PC-3 (cell line): ENCODE data around the gene TMEM150A. TPM values are rescaled to one million over a fixed set of nuclear protein-coding genes. Genes with fewer than 3 reads are reported as not detected.

Experiments
- ATAC-seq: fragments of 200-7000 bp; cut with Tn5 transposase; 2 replicates; pipeline ENCODE4 v1.9.1; 2020; ENCODE audit warnings: mild to moderate bottlenecking, moderate library complexity
- BruUV-seq: library from RNA; stranded (reverse); fragments of 400-500 nt; replicated peaks from 2 replicates; lab custom pipeline; 2021; lab: Mats Ljungman, UMichigan
- CTCF ChIA-PET: fragments of 300-600 bp; sonication (Branson Sonifier 250); formaldehyde crosslinking; loops from one replicate; lab custom pipeline; 2022; ENCODE audit warnings: antibody characterized with exemption; lab: Charles Lee
- POLR2A ChIA-PET: fragments of 300-600 bp; sonication (Branson Sonifier 250); formaldehyde crosslinking; loops from one replicate; lab custom pipeline; 2022; ENCODE audit warnings: antibody characterized with exemption; ENCODE audit not compliant: unreplicated experiment; lab: Charles Lee
- DNase-seq: peaks from one replicate; pipeline ENCODE4 v3.0.0-alpha.2; 2015
- H2AFZ ChIP-seq: fragments of 300-600 bp; sonication (generic); 2 replicates; pipeline ENCODE4 v1.6.0; 2016; ENCODE audit warnings: antibody characterized with exemption, low read length
- H3F3A ChIP-seq: fragments of 300-600 bp; sonication (generic); one replicate; pipeline ENCODE4 v1.6.0; 2017; ENCODE audit warnings: antibody characterized with exemption, low read length, control low read depth, mild to moderate bottlenecking; ENCODE audit not compliant: unreplicated experiment
- H3K27ac ChIP-seq: fragments of 300-600 bp; sonication (generic); 2 replicates; pipeline ENCODE4 v1.5.1; 2016; ENCODE audit warnings: mild to moderate bottlenecking, low read length
- H3K27me3 ChIP-seq: fragments of 300-600 bp; sonication (generic); 2 replicates; pipeline ENCODE4 v1.6.1; 2016; ENCODE audit warnings: low read length, mixed read lengths
- H3K36me3 ChIP-seq: fragments of 300-600 bp; sonication (generic); 2 replicates; pipeline ENCODE4 v1.6.1; 2016; ENCODE audit warnings: low read depth, mixed run types, low read length, mixed read lengths
- H3K4me1 ChIP-seq: fragments of 300-600 bp; sonication (generic); 2 replicates; pipeline ENCODE4 v1.5.1; 2016; ENCODE audit warnings: low read length; ENCODE audit not compliant: insufficient read depth
- H3K4me2 ChIP-seq: fragments of 300-600 bp; sonication (generic); 2 replicates; pipeline ENCODE4 v1.6.0; 2016; ENCODE audit warnings: low read length
- H3K4me3 ChIP-seq: fragments of 300-600 bp; sonication (generic); 2 replicates; pipeline ENCODE4 v1.5.1; 2016; ENCODE audit warnings: mild to moderate bottlenecking, low read length, mixed read lengths
- H3K79me2 ChIP-seq: fragments of 300-600 bp; sonication (generic); 2 replicates; pipeline ENCODE4 v1.6.1; 2017; ENCODE audit warnings: low read length, mixed read lengths
- H3K9ac ChIP-seq: fragments of 300-600 bp; sonication (generic); 2 replicates; pipeline ENCODE4 v1.6.0; 2016; ENCODE audit warnings: mild to moderate bottlenecking, low read length
- H3K9me2 ChIP-seq: fragments of 300-600 bp; sonication (generic); replicated peaks from 2 replicates; pipeline ENCODE4 v1.6.1; 2016; ENCODE audit warnings: mixed run types, low read length, mixed read lengths
- H3K9me3 ChIP-seq: fragments of 300-600 bp; sonication (generic); 2 replicates; pipeline ENCODE4 v1.6.1; 2016; ENCODE audit warnings: low read length, mixed read lengths
- H4K20me1 ChIP-seq: fragments of 300-600 bp; sonication (generic); 2 replicates; pipeline ENCODE4 v1.6.1; 2016; ENCODE audit warnings: low read length, mixed read lengths
- CTCF ChIP-seq: fragments of 300-600 bp; sonication (generic); conservative IDR thresholded peaks from 2 replicates; pipeline ENCODE4 v1.5.1; 2017; ENCODE audit warnings: antibody characterized with exemption, low read depth, mild to moderate bottlenecking, low read length
- EZH2 ChIP-seq: fragments of 300-600 bp; sonication (generic); IDR thresholded peaks from one replicate; pipeline ENCODE4 v1.6.1; 2017; ENCODE audit warnings: antibody characterized with exemption, mild to moderate bottlenecking, low read length; ENCODE audit not compliant: unreplicated experiment
- EZH2phosphoT487 ChIP-seq: fragments of 300-600 bp; sonication (generic); IDR thresholded peaks from 2 replicates; pipeline ENCODE4 v1.6.1; 2018; ENCODE audit warnings: mild to moderate bottlenecking, antibody characterized with exemption, low read length, borderline replicate concordance
- intact Hi-C: fragments of 100-400 bp; cut with micrococcal nuclease; formaldehyde crosslinking; loops from 2 replicates; pipeline ENCODE4 v1.9.0; 2023
- total RNA-seq: library from RNA; depleted of rRNA; stranded (reverse); fragments of >200 nt; gene quantifications from 2 replicates; pipeline ENCODE4 v1.2.3, GENCODE V29; 2014

Gene TMEM150A
- total RNA-seq, 1 experiment from 2014 or later, result 4.9 TPM

GRCh38 chr2:85595301-85596025, 7.0 kb downstream of the TMEM150A start, which contains the start of gene RNF181:
Gene RNF181 (plus strand): TSS chr2:85595745. CDS start chr2:85595764, 19 bp downstream.
- DNase-seq, result peak; percentile 99
- BruUV-seq, result no TSS peak
- H3K27ac ChIP-seq, result peak within 1 kb of the TSS; percentile 69
- H3K4me2 ChIP-seq, result peak within 1 kb of the TSS; percentile 97
- H2AFZ ChIP-seq, result peak within 1 kb of the TSS; percentile 75
- peak; percentile 97 for ATAC-seq
- POLR2A ChIA-PET, result interaction anchor here (0.6 to 1.6 kb wide), 5 partner anchors 16 to 1014 kb away, joined by 3 to 5 read pairs (median 4); partner anchors contain the start of genes C2orf68 and MAT2A
- TF ChIP-seq EZH2phosphoT487 (no peak), CTCF (no peak), EZH2 (no peak)
- H4K20me1 ChIP-seq, result no peaks in the 10 kb centered on the region
- H3K4me3 ChIP-seq, result peak within 1 kb of the TSS; percentile 85
- peaks cover 20% of the 10 kb centered on the region for H3K79me2 ChIP-seq
- H3K9ac ChIP-seq, result peak within 1 kb of the TSS; percentile 79
- H3K4me1 ChIP-seq, result peaks cover 20% of the 10 kb centered on the region
- H3K27me3 ChIP-seq, result no peaks in the 10 kb centered on the region
- no peaks in the 10 kb centered on the region for H3F3A ChIP-seq
- no peaks in the 10 kb centered on the region for H3K9me3 ChIP-seq
- H3K36me3 ChIP-seq, result peaks cover 13% of the 10 kb centered on the region; the same call in 1 of the 2 replicates
- CTCF ChIA-PET, result interaction anchor here (0.6 to 0.7 kb wide), 2 partner anchors 53 to 242 kb away, joined by 3 to 4 read pairs; no protein-coding TSS in a partner anchor
- H3K9me2 ChIP-seq, result no peaks in the 10 kb centered on the region
- intact Hi-C loops, result loop anchor here (2.0 kb wide), 1 partner anchor 175 kb away; no protein-coding TSS in a partner anchor

- Histone ChIP-seq H3K36me3 (peaks cover 13% of the 10 kb centered on the region; the same call in 1 of the 2 replicates), H4K20me1 (no peaks in the 10 kb centered on the region), H3K4me2 (peak overlapping the region; percentile 91), H2AFZ (peak overlapping the region; percentile 75), H3K27me3 (no peaks in the 10 kb centered on the region), H3K9ac (peak overlapping the region; percentile 79), H3K27ac (peak overlapping the region; percentile 69), H3K4me1 (peaks cover 24% of the 10 kb centered on the region), H3K79me2 (peaks cover 20% of the 10 kb centered on the region), H3K9me3 (no peaks in the 10 kb centered on the region), H3K4me3 (peak overlapping the region; percentile 85), H3F3A (no peaks in the 10 kb centered on the region), H3K9me2 (no peaks in the 10 kb centered on the region)
- ChIA-PET CTCF (interaction anchor here (0.6 kb wide), 1 partner anchor 54 kb away, joined by 4 read pairs; no protein-coding TSS in a partner anchor), POLR2A (interaction anchor here (0.6 to 1.6 kb wide), 5 partner anchors 17 to 1014 kb away, joined by 3 to 5 read pairs (median 4); partner anchors contain the start of genes C2orf68 and MAT2A)
- DNase-seq (no peak), ATAC-seq (no peak)
- TF ChIP-seq CTCF (no peak), EZH2 (no peak), EZH2phosphoT487 (no peak)
- intact Hi-C loops, result loop anchor here (2.0 kb wide), 1 partner anchor 174 kb away; no protein-coding TSS in a partner anchor
- BruUV-seq, result TSS peak; percentile 85
These were observed 7.7 kb downstream of the TMEM150A start for GRCh38 chr2:85594715-85595300.
